ENCODE measurements around the gene FBXO33.
"Not testable (repeated sequence)": the region's sequence is repeated elsewhere in the genome, so short reads cannot be mapped to it uniquely, and the experiment has no call there.

FBXO33 gene

GRCh38 chr14:39364509-39364908, 67.7 kb downstream of the FBXO33 start:
- no peak overlapping the region for H3K4me3 ChIP-seq (ENCODE audit: low read depth in 1 of 5, low read length in 5 of 5)
- H3K9me3 ChIP-seq (ENCODE audit: control insufficient read depth in 5 of 5, low read length in 5 of 5): peaks cover 0 to 13% (median 0%) of the 10 kb centered on the region in 5 donors
- no peaks in the 10 kb centered on the region for H3K27me3 ChIP-seq (ENCODE audit: control insufficient read depth in 5 of 5, insufficient read depth in 4 of 5, low read length in 5 of 5)
- no peaks in the 10 kb centered on the region for H3K4me1 ChIP-seq (ENCODE audit: control insufficient read depth in 5 of 5, insufficient read depth in 5 of 5, low read length in 5 of 5)
- no peak overlapping the region for H3K9ac ChIP-seq (ENCODE audit: low read length in 5 of 5)
- H3K36me3 ChIP-seq (ENCODE audit: control insufficient read depth in 5 of 5, insufficient read depth in 5 of 5, low read length in 5 of 5): peaks cover 0 to 9% (median 3%) of the 10 kb centered on the region in 5 donors
- H3K27ac ChIP-seq (ENCODE audit: low read depth, low read length): no peak overlapping the region

DNA sequence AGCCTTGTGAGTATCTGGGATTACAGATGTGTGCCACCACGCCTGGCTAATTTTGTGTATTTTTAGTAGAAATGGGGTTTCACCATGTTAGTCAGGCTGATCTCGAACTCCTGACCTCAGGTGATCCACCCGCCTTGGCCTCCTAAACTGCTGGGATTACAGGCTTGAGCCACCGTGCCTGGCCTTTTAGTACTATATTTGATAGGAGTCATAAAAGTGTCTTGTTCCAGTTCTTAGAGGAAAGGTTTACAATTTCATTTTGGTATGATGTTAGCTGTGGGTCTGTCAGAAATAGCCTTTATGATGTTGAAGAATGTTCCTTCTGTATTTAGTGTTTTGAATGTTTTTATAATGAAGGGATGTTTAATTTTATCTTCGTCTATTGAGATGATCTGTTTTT, 70.7 kb downstream of the FBXO33 start:
- H3K27me3 ChIP-seq (ENCODE audit: control insufficient read depth in 5 of 5, insufficient read depth in 4 of 5, low read length in 5 of 5); H3K27ac ChIP-seq (ENCODE audit: low read depth, low read length); H3K4me3 ChIP-seq (ENCODE audit: low read depth in 1 of 5, low read length in 5 of 5); H3K9ac ChIP-seq (ENCODE audit: low read length in 5 of 5); H3K4me1 ChIP-seq (ENCODE audit: control insufficient read depth in 5 of 5, insufficient read depth in 5 of 5, low read length in 5 of 5): not testable (repeated sequence)
- H3K9me3 ChIP-seq (ENCODE audit: control insufficient read depth in 5 of 5, low read length in 5 of 5): peaks cover 0 to 13% (median 0%) of the 10 kb centered on the region in 5 donors
- H3K36me3 ChIP-seq (ENCODE audit: control insufficient read depth in 5 of 5, insufficient read depth in 5 of 5, low read length in 5 of 5): peaks cover 0 to 10% (median 5%) of the 10 kb centered on the region in 5 donors

- no peak overlapping the region for H3K4me3 ChIP-seq (ENCODE audit: low read depth in 1 of 5, low read length in 5 of 5)
- no peaks in the 10 kb centered on the region for H3K4me1 ChIP-seq (ENCODE audit: control insufficient read depth in 5 of 5, insufficient read depth in 5 of 5, low read length in 5 of 5)
- H3K9ac ChIP-seq (ENCODE audit: low read length in 5 of 5): no peak overlapping the region
- H3K27me3 ChIP-seq (ENCODE audit: control insufficient read depth in 5 of 5, insufficient read depth in 4 of 5, low read length in 5 of 5): no peaks in the 10 kb centered on the region
- peaks cover 0 to 13% (median 0%) of the 10 kb centered on the region in 5 donors for H3K9me3 ChIP-seq (ENCODE audit: control insufficient read depth in 5 of 5, low read length in 5 of 5)
- H3K36me3 ChIP-seq (ENCODE audit: control insufficient read depth in 5 of 5, insufficient read depth in 5 of 5, low read length in 5 of 5): peaks cover 0 to 7% (median 5%) of the 10 kb centered on the region in 5 donors
- no peak overlapping the region for H3K27ac ChIP-seq (ENCODE audit: low read depth, low read length)
Observed at GRCh38 chr14:39360316-39360715, 71.9 kb downstream of the FBXO33 start.

DNA sequence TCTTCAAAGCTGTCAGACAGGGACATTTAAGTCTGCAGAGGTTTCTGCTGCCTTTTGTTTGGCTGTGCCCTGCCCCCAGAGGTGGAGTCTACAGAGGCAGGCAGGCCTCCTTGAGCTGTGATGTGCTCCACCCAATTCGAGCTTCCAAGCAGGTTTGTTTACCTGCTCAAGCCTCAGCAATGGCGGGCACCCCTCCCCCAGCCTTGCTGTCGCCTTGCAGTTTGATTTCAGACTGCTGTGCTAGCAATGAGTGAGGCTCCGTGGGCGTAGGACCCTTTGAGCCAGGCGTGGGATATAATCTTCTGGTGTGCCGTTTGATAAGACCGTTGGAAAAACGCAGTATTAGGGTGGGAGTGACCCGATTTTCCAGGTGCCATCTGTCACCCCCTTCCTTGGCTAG, 73.2 kb downstream of the FBXO33 start:
- not testable (repeated sequence) for H3K27me3 ChIP-seq (ENCODE audit: control insufficient read depth in 5 of 5, insufficient read depth in 4 of 5, low read length in 5 of 5); H3K4me3 ChIP-seq (ENCODE audit: low read depth in 1 of 5, low read length in 5 of 5); H3K9ac ChIP-seq (ENCODE audit: low read length in 5 of 5); H3K36me3 ChIP-seq (ENCODE audit: control insufficient read depth in 5 of 5, insufficient read depth in 5 of 5, low read length in 5 of 5); H3K4me1 ChIP-seq (ENCODE audit: control insufficient read depth in 5 of 5, insufficient read depth in 5 of 5, low read length in 5 of 5); H3K9me3 ChIP-seq (ENCODE audit: control insufficient read depth in 5 of 5, low read length in 5 of 5); H3K27ac ChIP-seq (ENCODE audit: low read depth, low read length)

DNA sequence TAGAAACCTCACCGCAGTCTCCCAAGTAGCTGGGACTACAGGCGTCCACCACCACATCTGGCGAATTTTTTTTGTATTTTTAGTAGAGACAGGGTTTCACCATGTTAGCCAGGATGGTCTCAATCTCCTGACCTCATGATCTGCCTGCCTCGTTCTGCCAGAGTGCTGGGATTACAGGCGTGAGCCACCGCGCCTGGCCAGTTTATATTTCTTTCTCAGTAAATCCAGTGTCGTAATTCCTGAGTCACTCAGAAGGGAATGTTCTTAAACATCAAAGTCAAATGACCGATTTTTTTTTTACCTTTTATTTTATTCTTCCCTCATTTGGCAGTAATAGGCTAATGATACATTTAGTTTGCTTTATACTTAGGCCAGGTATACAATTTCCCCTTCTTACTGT, 80.5 kb downstream of the FBXO33 start:
- H3K27ac ChIP-seq (ENCODE audit: low read depth, low read length): no peak overlapping the region
- peaks cover 4 to 28% (median 14%) of the 10 kb centered on the region in 5 donors for H3K36me3 ChIP-seq (ENCODE audit: control insufficient read depth in 5 of 5, insufficient read depth in 5 of 5, low read length in 5 of 5)
- no peak overlapping the region for H3K9ac ChIP-seq (ENCODE audit: low read length in 5 of 5)
- H3K4me3 ChIP-seq (ENCODE audit: low read depth in 1 of 5, low read length in 5 of 5): no peak overlapping the region
- no peaks in the 10 kb centered on the region for H3K4me1 ChIP-seq (ENCODE audit: control insufficient read depth in 5 of 5, insufficient read depth in 5 of 5, low read length in 5 of 5)
- no peaks in the 10 kb centered on the region for H3K27me3 ChIP-seq (ENCODE audit: control insufficient read depth in 5 of 5, insufficient read depth in 4 of 5, low read length in 5 of 5)
- no peaks in the 10 kb centered on the region for H3K9me3 ChIP-seq (ENCODE audit: control insufficient read depth in 5 of 5, low read length in 5 of 5)

GRCh38 chr14:39350866-39351265, 81.4 kb downstream of the FBXO33 start:
- Histone ChIP-seq H3K4me3 (ENCODE audit: low read depth in 1 of 5, low read length in 5 of 5) (no peak overlapping the region), H3K27me3 (ENCODE audit: control insufficient read depth in 5 of 5, insufficient read depth in 4 of 5, low read length in 5 of 5) (no peaks in the 10 kb centered on the region), H3K36me3 (ENCODE audit: control insufficient read depth in 5 of 5, insufficient read depth in 5 of 5, low read length in 5 of 5) (peaks cover 7 to 32% (median 19%) of the 10 kb centered on the region in 5 donors), H3K9ac (ENCODE audit: low read length in 5 of 5) (no peak overlapping the region), H3K27ac (ENCODE audit: low read depth, low read length) (no peak overlapping the region), H3K4me1 (ENCODE audit: control insufficient read depth in 5 of 5, insufficient read depth in 5 of 5, low read length in 5 of 5) (no peaks in the 10 kb centered on the region), H3K9me3 (ENCODE audit: control insufficient read depth in 5 of 5, low read length in 5 of 5) (no peaks in the 10 kb centered on the region)
